Stimulated activated CD4-positive, alpha-beta T cell treated with anti-CD3 and anti-CD28 coated beads, Interleukin-2, amount 100 ng/mL, for 48 hours (primary cell): ENCODE data around the gene TTYH3.

Experiments used
- DNase-seq, 2 donors: peaks; one replicate each; pipeline ENCODE4 v3.0.0-alpha.2; 2020

Gene TTYH3

DNA sequence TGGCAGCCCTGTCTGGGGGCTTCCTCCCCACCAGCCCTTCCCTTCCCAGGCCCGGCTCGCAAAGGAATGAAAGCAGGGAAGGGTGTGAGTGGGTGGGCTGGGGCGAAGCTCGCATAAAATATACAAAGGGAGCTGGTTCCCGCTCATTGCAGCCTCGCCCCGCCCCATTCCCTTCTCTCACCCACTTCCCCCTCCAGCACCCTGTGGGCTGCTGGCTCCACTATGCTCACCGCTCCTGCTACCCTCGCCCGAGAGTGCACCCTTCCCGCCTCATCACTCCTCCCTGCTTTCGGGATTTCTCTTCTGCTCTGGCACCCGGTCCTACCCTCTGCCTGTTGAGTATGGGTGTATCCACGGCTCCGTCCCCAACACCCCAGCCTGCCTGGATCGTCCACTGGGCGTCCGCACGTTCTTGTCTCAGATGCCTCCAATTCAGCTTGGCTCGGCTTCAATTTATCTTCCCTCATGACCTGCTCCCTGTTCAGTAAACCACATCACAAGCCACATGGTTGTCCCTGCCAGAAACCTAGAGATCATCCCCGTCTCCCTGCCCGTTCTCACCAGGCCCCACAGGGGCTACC is 14.4 kb upstream of the TTYH3 start:
- DNase-seq = no peak

DNA sequence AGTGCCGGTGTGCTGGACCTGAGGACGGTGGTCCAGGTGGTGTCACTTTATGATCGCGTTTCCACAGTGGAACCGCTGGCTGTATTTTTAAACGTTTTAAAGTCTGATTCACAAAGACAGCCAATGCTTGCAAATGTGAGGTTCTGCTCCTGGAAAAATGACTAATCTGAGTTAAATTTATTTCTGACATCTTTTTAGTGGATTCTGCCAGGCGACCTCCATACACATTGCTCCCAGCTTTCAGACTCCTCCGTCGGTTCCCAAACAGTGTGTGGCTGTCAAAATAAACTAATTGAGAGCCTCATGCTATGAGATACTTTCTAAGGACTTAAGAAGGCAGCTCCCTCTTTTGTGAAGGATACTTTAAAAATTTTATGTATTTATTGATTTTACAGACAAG is 12.7 kb upstream of the TTYH3 start:
- DNase-seq = no peak

DNA sequence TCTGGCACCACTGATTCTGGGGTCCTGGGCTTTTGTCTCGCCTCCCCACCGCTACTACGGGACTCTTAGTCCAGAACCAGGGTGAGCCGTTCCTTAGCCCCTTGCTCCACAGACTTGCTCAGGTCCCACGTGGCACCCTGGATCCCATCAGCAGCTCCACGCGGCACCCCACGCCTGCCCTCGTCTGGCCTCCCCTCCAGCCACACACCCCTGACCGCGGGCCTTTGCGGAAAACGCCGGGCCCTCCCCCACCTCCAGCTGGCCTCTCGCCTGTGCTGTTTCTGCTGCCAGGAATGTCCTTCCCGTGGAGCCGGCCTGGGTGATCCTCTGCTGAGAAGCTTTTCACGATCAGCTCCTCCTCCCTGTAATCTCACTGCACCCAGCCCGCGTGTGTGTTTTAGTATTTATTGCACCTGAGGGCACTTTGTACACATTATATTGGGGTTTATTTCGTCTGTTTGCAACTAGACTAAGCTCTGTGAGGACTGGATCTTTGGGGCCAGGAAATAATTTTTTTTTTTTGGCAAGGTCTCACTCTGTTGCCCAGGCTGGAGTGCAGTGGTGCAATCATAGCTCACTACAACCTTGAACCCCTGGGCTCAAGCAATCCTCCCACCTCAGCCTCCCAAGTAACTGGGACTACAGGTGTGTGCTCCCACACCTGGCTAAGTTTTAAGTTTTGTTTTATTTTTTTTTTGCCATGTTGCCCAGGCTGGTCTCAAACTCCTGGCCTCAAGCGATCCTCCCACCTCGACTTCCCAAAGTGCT is 10.5 kb upstream of the TTYH3 start:
- no peak for DNase-seq

DNA sequence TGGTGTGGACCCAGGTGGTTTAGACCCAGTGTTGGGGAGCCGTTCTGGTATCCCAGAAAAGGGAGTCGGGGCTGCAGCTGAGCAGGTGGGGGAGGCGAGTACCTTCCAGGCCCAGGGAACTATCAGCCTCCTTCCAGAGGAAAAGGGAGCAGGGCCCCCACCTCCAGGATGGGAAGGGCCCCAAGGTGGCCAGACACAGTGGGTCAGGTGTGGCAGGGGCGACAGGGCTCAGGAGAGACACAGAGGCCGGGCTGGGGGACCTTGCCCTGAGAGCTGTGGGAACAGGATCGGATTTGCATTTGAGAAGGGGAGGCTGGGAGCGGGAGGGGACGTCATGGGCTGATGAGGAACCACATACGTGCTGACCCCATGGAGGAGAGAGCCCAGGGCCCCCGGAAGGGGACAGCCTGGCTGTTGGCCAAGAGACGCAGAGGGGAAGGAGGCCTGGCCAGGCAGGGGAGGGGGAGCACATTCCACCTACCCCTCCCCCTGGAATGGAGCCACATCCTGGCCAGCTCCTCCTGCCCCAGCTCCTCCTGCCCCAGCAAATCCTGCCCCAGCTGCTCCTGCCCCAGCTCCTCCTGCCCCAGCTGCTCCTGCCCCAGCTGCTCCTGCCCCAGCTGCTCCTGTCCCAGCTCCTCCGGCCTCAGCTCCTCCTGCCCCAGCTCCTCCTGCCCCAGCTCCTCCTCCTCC is 9.7 kb upstream of the TTYH3 start:
- no peak for DNase-seq

DNA sequence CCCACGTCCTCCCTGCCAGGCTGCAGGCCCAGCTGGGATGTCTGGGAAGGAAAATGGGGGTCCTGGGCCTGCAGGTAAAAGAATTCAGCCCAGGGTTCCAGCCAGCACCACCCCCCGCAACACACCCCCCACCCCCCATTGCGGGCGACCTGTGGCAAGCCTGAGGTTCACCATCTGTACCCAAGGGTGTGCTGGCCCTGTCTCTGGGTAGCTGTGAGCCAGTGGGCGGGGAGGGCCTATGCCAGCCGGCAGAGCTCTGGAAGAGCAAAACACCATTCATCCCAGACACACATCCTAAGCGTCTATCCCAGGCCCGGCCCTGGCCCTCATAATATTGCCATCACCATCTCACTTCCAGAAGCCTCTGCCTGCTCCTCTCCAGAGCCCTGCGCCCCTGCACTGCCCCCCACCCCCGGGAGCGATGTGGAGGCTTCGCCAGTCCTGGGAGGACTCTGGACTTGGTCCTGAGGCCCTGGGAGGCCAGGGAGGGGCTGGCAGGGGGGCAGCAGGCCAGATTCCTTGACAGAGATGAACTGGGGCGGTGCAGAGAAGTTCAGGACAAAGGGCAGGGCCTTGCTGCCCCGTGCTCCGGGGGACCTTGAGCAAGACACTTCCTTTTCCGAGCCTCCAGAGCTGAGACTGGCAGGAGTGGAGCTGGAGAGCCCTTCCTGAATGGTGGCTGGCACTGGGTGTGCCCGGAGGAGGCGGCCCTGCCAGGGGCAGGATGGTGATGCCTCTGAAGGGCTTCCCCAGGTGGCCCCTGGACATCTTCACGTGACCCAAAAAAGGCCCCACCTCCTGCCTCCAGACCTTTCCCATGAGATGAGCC is 8.7 kb upstream of the TTYH3 start:
- DNase-seq = no peak

DNA sequence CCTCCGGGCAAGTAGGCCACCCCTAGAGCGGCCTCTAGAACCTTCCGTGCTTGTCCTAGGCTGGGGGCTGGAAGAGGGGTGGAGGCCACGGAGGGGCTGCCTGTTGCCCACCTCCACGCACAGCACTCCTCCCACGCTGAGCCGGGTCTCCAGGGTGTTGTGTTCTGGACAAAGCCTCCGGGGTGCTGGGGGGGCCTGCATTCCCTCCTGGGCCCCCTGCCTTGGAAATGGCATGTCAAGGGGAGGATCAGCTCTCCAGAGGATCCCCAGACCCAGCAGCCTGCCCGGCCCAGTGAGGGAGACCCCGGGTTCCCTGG is 8.1 kb upstream of the TTYH3 start:
- no peak for DNase-seq

DNA sequence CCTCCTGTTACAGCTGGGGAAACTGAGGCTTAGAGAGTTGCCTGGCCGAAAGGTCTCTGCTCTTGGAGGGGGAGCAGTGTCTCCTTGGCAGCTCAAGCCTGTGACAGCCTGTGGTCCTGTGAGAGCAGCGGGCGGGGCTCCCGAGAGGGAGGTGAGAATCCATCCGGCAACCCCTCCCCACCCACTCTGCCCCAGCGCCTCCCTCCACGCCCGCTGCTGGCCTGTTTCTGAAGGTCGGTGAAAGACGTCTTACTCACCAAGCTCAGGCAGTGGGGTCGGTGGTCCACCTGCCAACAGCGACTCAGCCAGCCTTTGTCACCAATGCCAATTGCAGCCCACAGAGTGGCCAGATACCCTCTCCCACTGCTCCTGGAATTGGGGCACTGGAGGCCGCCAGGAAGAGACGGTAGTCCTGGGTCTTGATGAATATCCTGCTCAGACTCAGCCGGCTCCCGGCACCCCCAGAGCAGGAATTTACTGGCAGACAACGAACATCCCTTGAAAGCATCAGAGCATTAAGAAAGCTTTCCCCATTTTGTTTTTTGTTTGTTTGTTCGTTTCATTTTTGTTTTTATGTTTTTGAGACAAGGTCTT is 7.4 kb upstream of the TTYH3 start:
- DNase-seq = no peak

DNA sequence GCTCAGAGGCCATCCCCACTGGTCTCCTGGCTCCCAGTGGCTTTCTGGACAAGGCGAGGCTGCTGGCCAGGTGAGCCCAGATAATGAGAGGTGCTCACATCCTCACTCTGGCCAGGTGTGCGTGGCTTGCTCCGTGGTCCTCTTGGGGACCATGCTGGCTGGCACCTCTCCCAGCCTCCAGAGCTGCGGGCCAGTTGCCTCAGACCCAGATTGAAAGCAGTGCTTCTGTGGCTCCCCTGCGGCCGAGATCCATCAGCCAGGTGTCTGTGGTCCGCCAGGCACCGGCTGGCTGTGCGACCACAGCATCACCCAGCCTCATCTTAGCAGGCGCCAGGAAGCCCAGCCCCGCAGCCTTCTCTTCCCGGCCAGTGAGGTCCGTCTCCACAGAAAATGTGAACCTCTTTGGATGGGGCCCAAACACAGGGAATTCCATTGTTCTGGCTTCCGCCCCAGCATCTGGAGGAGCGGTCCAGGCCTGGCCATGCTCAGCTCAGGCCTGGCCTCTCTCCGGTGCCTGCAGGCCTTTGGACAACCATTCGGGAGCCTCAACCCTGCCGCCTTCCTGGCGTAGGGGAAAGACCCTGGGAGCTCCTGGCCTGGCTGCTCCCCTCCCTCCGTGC is 5.2 kb upstream of the TTYH3 start:
- DNase-seq = no peak

DNA sequence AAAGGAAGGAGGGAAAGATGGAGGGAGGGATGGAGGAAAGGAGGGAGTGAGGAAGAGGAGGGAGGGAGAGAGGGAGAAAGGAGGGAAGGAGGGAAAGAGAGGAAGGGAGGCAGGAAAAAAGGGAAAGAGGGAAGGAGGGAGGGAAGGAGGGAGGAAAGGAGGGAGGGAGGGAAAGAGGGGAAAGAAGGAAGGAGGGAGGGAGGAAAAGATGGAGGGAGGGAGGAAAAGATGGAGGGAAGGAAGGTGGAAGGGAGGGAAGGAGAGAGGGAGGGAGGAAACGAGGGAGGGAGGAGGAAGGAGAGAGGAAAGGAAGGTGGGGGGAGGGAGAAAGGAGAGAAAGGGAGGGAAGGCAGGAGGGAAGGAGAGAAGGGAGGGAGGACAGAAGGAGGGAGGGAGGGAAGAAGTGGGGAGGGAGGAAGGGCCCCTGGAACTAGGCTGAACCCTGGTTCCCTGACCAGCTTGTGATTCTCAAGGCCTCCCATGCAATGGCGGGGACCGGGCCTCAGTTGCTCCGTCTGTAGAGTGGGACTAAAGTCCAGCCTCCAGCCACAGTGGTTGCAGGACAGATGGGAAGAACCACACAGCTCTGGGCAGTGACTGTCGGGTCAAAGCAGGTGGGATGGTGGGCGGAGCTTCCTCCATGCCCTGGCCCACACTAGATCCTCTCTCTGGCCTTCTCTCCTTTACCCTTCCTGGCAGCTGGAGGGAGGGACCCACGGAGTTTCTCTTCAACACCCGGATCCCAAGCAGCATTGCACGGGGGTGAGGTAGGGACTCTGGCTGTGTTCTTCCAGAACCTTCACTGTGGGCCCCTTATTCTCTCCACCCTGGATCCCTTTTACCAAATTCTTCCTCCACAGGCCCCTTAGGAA is 4.3 kb upstream of the TTYH3 start:
- DNase-seq = no peak

DNA sequence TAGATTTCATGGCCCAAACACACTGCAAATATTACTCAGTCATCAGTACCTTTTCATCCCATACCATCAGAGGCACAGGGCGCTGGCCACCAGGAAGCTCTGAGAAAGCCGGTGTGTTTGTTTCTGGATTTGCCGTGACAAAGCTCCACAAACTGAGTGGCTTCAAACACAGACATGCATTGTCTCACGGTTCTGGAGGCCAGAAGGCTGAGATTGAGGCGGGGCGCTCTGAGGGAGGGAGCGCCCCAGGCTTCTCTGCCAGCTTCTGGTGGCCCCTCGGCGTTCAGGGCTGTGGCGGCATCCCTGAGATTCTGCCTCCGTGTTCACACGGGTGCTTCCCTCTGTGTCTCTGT is 3.7 kb upstream of the TTYH3 start:
- no peak for DNase-seq

DNA sequence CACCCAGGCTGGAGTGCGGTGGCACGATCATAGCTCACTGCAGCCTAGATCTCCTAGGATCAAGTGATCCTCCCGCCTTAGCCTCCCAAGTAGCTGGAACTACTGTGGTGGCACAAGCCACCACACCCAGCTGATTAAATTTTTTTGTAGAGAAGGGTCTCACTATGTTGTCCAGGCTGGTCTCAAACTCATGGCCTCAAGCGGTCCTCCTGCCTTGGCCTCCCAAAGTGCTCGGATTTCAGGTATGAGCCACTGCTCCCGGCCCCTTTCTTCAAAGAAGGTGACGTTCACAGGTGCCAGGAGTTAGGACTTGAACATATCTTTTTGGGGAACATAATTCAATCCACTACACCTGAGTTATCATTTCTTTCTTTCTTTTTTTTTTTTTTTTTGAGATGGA is 2.9 kb upstream of the TTYH3 start:
- DNase-seq = no peak

DNA sequence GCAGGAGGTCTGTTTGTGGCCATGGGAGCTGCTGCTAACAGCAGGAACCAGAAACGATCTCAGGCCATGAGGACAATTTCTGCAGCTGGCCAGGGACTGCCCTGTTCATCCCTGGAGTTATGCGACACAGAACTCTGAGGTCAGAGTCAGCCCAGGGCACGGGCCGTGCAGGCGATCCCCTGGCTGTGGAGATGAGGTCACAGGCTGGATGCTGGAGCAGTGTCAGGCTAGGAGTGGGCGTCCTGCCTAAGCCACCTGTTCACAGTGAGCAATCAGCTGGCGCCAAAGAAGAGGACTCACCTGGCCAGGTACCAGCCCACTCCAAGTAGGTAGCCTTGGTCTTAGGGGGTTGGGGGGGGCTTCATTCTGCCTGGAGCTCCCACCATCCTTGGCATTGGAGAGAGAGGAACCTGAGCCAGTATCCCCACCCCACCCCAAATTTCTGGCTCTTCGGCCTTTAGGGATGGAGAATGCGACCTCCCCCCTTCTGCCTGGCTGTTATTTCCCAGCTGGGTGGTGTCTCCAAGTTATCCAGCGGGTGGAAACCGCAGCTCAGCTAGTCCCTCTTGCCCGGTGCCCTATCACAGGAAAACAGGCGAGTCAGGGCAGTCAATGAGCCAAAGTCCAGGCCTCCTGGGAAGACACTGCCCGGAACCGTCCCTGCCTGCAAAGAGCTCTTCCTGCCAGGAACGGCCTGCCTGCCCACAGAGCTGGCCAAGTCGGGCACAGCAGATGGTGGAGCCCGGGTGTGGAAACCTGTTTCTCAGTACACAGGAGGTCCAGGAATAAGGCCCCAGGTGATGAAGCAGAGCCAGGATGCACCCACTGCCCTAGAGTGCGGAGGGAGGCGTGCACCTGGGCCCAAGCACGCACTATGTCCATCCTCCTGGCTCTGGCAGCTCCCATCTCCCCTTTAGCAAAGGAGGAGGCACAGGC is 1.8 kb upstream of the TTYH3 start:
- no peak for DNase-seq

DNA sequence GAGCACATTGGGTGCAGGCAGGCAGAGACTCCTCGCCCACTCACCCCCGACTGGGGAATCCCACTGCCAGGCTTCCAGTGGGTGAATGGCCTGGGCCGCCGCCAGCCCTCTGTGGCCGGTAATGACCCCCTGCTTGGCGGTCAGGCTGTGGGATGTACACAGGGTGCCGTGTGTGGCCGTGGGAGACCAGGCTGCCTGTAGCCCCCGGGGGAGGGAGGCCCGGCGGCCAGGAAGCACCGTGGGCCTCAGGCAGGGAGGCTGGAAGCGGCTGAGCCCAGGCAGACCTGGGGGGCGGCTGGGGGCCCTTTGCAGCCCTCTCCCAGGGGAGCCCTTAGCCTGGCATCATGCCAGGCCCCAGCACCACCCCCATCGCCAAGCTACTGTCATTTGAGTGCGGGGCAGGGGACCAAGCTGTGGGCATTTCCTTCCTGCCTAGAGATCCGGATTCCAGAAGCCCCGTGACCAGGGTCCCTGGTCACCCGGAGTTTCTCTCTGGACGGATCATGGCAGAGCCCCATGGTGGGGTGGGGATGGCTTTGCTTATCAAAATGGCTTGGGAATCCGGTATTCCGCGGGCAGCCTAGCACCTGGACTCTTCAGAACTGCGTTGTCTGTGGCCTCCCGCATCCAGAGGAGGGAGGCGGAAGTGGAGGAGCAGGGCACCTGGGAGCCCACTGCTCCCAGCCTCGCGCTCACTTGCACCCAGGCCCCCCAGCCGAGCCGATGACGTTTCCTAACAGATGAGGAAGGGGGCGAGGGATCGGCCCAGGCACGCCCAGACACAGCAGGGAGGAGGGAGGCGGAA is 1.1 kb downstream of the TTYH3 start:
- DNase-seq = peak; percentile 41 to 47

DNA sequence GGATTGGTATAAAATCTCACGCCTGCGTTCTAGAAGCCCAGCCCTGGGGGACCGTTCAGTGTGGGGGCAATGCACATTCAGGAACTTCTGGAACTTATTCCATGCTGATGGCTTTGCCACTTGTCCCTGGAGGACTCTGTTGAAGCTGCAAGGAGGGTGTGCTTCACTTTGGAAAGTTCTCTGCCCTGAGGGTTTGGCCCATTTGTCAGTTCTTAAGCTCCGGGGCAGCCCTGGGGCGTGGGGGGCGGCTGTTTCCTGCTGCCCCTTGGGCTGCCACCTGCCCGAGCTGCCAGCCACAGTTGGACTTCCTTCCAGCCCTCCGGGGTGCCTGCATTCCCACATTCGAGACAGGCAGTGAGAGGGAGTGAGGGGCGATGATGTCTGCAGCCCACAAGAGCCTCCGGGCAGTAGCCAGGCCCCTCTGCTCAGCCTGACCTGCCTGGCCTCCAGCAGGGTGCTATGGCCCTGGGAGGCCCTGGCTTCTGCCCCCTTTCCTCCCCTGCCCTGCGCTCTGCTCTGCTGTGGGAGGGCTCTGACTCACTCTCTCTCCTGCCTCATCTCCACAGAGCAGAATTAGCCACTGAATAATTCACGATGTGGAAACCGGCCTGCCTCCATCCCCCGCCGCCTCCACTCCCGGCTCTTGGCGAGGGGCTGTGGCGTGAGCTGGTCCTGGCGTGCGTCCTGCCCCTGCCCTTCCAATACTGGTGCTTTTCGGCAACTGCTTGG is 1.9 kb downstream of the TTYH3 start:
- DNase-seq = peak; percentile 23 to 26

DNA sequence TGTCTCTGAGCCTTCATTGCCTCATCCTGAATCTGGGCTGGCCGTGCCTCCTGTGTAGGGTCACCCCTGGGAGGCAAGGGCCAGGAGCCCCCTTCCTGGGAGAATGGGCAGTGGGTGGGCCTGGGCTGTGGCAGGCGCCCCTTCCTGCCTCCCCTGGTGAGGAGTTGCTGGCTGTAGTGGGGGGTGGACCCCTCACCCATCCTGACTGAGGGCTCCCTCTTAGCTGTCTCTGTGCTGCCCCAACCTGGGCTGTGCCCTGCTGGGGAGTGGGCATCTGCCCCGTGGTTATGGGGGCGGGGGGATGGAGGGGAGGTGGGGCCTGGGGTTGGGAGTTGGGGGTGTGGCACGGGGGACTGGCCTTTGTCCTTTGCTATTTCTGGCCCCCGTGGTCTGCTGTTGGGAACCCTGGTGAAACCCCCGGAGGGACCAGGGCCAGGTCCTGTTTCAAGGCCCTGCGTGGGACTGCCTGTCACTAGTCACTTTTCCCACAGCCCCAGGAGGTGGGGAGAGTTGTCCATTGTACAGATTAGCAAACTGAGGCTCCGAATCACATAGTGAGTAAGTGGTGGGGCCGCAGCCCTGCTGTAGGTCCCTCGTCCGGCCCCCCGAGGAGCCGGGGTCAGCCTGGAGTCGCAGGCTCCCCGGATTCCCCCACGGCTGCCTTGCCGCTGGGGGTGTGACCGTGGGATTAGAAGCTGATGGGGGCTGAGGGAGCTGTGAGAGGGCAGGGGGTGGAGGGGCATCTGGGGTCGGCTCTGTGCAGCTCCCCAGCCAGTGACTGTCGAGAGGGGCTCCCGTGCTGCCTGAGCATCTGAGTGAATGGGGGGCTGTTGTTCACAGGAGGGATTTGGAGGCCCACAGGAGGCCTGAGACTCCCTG is 2.7 kb downstream of the TTYH3 start:
- DNase-seq = no peak

DNA sequence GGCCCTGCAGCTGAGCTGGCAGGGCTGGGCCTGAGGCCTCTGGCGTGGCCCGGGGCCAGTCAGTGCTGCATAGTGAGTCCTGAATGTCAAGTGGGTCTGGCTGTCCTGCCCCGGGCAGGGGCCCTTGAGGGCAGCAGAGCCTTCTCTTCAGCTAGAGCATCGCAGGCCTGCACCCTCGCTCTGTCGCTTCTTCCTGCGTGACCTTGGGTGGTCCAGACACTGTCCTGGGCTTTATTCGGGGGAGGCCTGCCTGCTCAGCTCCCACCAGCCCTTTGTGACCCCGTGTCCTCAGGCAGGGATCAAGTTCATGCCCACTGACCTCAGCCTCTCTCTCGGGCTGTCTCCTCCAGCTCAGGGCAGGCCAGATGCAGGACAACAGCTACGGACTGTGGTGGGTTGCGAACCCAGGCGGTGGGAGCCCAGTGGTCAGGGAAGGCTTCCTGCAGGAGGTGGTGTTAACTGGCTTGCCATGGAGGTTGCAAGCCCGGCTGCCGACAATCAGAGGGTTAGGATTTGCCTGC is 3.4 kb downstream of the TTYH3 start:
- DNase-seq = no peak

DNA sequence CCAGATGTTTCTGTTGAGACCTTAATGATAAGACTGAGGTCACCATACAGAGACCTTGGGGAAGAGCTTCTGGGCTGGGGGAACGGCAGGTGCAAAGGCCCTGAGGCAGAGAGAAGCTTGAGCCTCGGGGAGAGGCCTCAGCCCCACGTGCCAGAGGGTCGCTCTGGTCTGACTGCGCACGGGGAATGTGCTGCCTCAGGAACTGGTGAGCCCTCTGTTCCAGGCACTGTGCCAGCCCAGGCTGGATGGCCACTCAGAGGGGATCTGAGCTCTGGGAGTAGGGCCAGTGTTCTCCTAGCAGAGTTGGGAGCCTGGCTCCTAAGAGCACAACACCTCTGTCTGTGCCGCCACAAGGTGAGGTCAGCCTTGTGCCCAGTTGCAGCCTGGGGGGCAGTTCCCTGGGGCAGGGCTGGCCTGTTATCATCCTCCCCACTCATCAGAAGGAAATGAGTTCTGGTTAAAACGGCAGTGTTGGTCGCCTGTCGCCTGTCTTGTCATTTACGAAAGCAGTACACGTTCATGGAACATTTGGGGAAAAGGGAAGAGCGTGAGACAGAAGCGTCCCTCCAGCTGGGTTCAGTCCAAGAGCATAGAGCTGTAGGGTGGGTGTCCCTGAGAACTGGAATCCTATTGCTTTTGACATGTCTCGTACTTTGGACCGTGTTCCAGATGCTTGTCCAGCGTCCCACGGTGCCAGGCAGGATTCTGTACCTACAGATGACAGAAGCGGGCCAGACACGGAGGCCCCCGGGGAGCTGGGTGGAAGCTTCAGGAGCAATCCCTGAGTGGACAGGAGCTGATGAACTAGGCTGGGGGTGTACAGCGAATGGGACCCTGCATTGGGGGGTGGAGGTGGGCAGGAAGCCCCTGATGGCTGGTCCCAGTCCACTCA is 4.3 kb downstream of the TTYH3 start:
- DNase-seq = no peak
